Progenitor cell of endocrine pancreas (in vitro differentiated cells): ENCODE measurements around the gene ALLC. TPM values are rescaled to one million over a fixed set of nuclear protein-coding genes. Genes with fewer than 3 reads are reported as not detected.

Source experiments
- DNase-seq: peaks from one replicate; pipeline ENCODE4 v3.0.0; 2021; ENCODE audit warnings: low spot score; ENCODE audit not compliant: unreplicated experiment
- H3K27ac Mint-ChIP-seq: 2 replicates; pipeline ENCODE4 v1.8.0; 2021; ENCODE audit warnings: mild to moderate bottlenecking, moderate library complexity, mixed read lengths
- H3K27me3 Mint-ChIP-seq: 2 replicates; pipeline ENCODE4 v1.8.0; 2021; ENCODE audit warnings: mixed read lengths
- H3K36me3 Mint-ChIP-seq: 2 replicates; pipeline ENCODE4 v1.8.0; 2022; ENCODE audit warnings: mixed read lengths; ENCODE audit not compliant: insufficient read depth
- H3K4me1 Mint-ChIP-seq: 2 replicates; pipeline ENCODE4 v1.8.0; 2021; ENCODE audit warnings: low read depth, mixed read lengths
- H3K4me3 Mint-ChIP-seq: 2 replicates; pipeline ENCODE4 v1.8.0; 2021; ENCODE audit warnings: low read depth, mild to moderate bottlenecking, moderate library complexity, mixed read lengths
- H3K9me3 Mint-ChIP-seq: 2 replicates; pipeline ENCODE4 v1.8.0; 2021; ENCODE audit warnings: low read depth, mixed read lengths
- CTCF ChIP-seq: fragments of 200-600 bp; sonication (generic); IDR thresholded peaks from one replicate; pipeline ENCODE4 v1.5.0; 2021; ENCODE audit warnings: antibody characterized with exemption, mild to moderate bottlenecking; ENCODE audit not compliant: unreplicated experiment
- total RNA-seq: library from RNA; stranded (reverse); gene quantifications from 2 replicates; pipeline ENCODE4 v1.2.1, GENCODE V29; 2021

Gene ALLC
- total RNA-seq, 1 donor from 2014 or later: not detected

- no peak for DNase-seq
- no peaks in the 10 kb centered on the region for H3K36me3 Mint-ChIP-seq
- peaks cover 24% of the 10 kb centered on the region for H3K27me3 Mint-ChIP-seq
- H3K4me3 Mint-ChIP-seq: peak overlapping the region; percentile 8
- H3K9me3 Mint-ChIP-seq: no peaks in the 10 kb centered on the region
- no peak for TF ChIP-seq CTCF
- no peak overlapping the region for H3K27ac Mint-ChIP-seq
- H3K4me1 Mint-ChIP-seq: peaks cover 7% of the 10 kb centered on the region
Measured at GRCh38 chr2:3743951-3744555, 86.1 kb downstream of the ALLC start.

GRCh38 chr2:3745920-3746319 is 87.9 kb downstream of the ALLC start:
- H3K36me3 Mint-ChIP-seq: no peaks in the 10 kb centered on the region
- peaks cover 38% of the 10 kb centered on the region for H3K27me3 Mint-ChIP-seq
- peaks cover 7% of the 10 kb centered on the region for H3K4me1 Mint-ChIP-seq

GRCh38 chr2:3747032-3747654 is 89.1 kb downstream of the ALLC start:
- Mint-ChIP-seq H3K4me1 (peaks cover 7% of the 10 kb centered on the region), H3K27ac (no peak overlapping the region), H3K36me3 (no peaks in the 10 kb centered on the region), H3K9me3 (no peaks in the 10 kb centered on the region), H3K4me3 (no peak overlapping the region), H3K27me3 (peaks cover 44% of the 10 kb centered on the region)
- no peak for TF ChIP-seq CTCF
- no peak for DNase-seq

More at GRCh38 chr2:3745920-3746319, 87.9 kb downstream of the ALLC start:
- Mint-ChIP-seq H3K27ac (no peak overlapping the region), H3K9me3 (no peaks in the 10 kb centered on the region), H3K4me3 (no peak overlapping the region)
- DNase-seq: no peak
- no peak for TF ChIP-seq CTCF

DNA sequence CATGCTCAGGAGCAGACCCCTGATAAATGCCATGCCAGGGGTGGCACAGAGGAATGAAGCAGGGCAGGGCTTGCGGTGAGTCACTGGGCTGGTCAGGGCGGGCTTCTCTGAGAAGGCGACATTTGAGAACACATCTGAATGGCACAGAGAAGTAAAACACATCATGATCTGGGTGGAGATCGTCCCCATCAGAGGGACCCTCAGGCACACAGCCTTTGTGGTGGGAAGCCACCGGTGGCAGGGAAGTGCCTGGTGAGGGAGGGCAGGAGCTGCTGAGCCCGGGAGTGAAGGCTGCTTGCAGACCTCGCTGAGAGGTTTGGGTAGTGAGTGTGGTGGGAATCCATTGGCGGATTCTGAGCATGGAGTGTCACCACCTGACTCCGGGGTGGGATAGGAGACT is 89.8 kb downstream of the ALLC start:
- H3K4me1 Mint-ChIP-seq: peaks cover 6% of the 10 kb centered on the region
- H3K36me3 Mint-ChIP-seq: no peaks in the 10 kb centered on the region
- no peaks in the 10 kb centered on the region for H3K9me3 Mint-ChIP-seq
- H3K4me3 Mint-ChIP-seq: no peak overlapping the region
- no peak overlapping the region for H3K27ac Mint-ChIP-seq
- no peak for DNase-seq
- no peak for TF ChIP-seq CTCF
- H3K27me3 Mint-ChIP-seq: peaks cover 44% of the 10 kb centered on the region

- H3K27me3 Mint-ChIP-seq: peaks cover 45% of the 10 kb centered on the region
- DNase-seq: no peak
- no peaks in the 10 kb centered on the region for H3K9me3 Mint-ChIP-seq
- H3K36me3 Mint-ChIP-seq: no peaks in the 10 kb centered on the region
- H3K4me3 Mint-ChIP-seq: no peak overlapping the region
- no peak overlapping the region for H3K27ac Mint-ChIP-seq
- TF ChIP-seq CTCF: no peak
- peaks cover 4% of the 10 kb centered on the region for H3K4me1 Mint-ChIP-seq
Measured at GRCh38 chr2:3749201-3749600, 91.2 kb downstream of the ALLC start.
